Measurements from ENCODE around the gene KCNIP1. TPM values are rescaled to one million over a fixed set of nuclear protein-coding genes. Genes with fewer than 3 reads are reported as not detected.

Gene KCNIP1
- total and polyA plus RNA-seq, 2 of the 13 experiments (the other 11 are each of a cell fraction or from before 2014, with no cell fraction given), result not detected

- TF ChIP-seq ZNF788 (CRISPR knock-in tag; IDR thresholded peaks at IDR 0.05; ENCODE audit: borderline replicate concordance) (no peak), MZF1 (CRISPR knock-in tag; IDR thresholded peaks at IDR 0.05; ENCODE audit: borderline replicate concordance) (no peak), ATAD3A (CRISPR knock-in tag; IDR thresholded peaks at IDR 0.05) (no peak), ZNF556 (CRISPR knock-in tag; IDR thresholded peaks at IDR 0.05; ENCODE audit: borderline replicate concordance) (no peak), NFKBIZ (CRISPR knock-in tag; IDR thresholded peaks at IDR 0.05) (no peak), POLR2G (IDR thresholded peaks at IDR 0.05; ENCODE audit: low read depth, low read length) (no peak), BRD4 (CRISPR knock-in tag; IDR thresholded peaks at IDR 0.05) (no peak)
These were observed 267.7 kb downstream of the KCNIP1 start (continued) for GRCh38 chr5:170771496-170771895.

- in situ Hi-C loops (cut with HindIII; ENCODE audit: extremely low pct_ligation_motif_present, low pct_unique_long_range_greater_than_20kb) (no loop called here), intact Hi-C loops (cut with micrococcal nuclease; ENCODE audit: unreplicated experiment) (no loop called here)
- 19% methylated on average over 9 of the region's 12 CpGs for WGBS (ENCODE audit: low lambda C conversion rate)
- Histone ChIP-seq H3K9ac (ENCODE audit: insufficient read depth, low read depth, low read length) (no peak overlapping the region), H4K20me1 (ENCODE audit: insufficient read depth, low read length) (no peaks in the 10 kb centered on the region), H3K4me2 (ENCODE audit: low read depth, low read length) (no peak overlapping the region), H3K27ac (ENCODE audit: extremely low read length, insufficient read depth, low read length) (no peak overlapping the region), H3K9me3 (ENCODE audit: low read length) (no peaks in the 10 kb centered on the region), H3K4me3 (replicated peaks in 1 of 3; ENCODE audit: insufficient read depth in 1 of 3, low read depth in 2 of 3, low read length in 3 of 3) (no peak overlapping the region), H3K36me3 (replicated peaks in 1 of 2; ENCODE audit: control insufficient read depth in 1 of 2, insufficient read depth in 2 of 2, low read length in 2 of 2) (no peaks in the 10 kb centered on the region), H3K4me1 (ENCODE audit: insufficient read depth, low read length) (no peaks in the 10 kb centered on the region), H3K27me3 (ENCODE audit: control insufficient read depth in 1 of 2, insufficient read depth in 2 of 2, low read length in 2 of 2) (0 out of 5 replicates have a peak, but pooled peaks cover 0 to 11% of the 10 kb centered on the region in 2 experiments), H2AFZ (ENCODE audit: low read length) (no peak overlapping the region), H3K79me2 (ENCODE audit: insufficient read depth, low read length) (no peaks in the 10 kb centered on the region)
- CTCF ChIA-PET (ENCODE audit: low intra/inter-chr PET ratio, low total read pairs), result interaction anchor here (0.9 kb wide), 1 partner anchor 29 kb away, joined by 3 read pairs; no protein-coding TSS in a partner anchor
- DNase-seq (ENCODE audit: low spot score) (no peak), FAIRE-seq (no peak), ATAC-seq (no peak)
- POLR2A ChIA-PET, result no interaction called here
- no TSS peak for BruUV-seq (replicated peaks)
- TF ChIP-seq ZNF224 (CRISPR knock-in tag; IDR thresholded peaks at IDR 0.05) (no peak), BRD4 (CRISPR knock-in tag; IDR thresholded peaks at IDR 0.05) (no peak), ZNF501 (CRISPR knock-in tag; IDR thresholded peaks at IDR 0.05) (no peak), SP4 (CRISPR knock-in tag; IDR thresholded peaks at IDR 0.05) (no peak), SRF (IDR thresholded peaks at IDR 0.05; ENCODE audit: low read depth, low read length) (no peak), AHR (CRISPR knock-in tag; IDR thresholded peaks at IDR 0.05) (no peak), HMGXB4 (CRISPR knock-in tag; IDR thresholded peaks at IDR 0.05; ENCODE audit: borderline replicate concordance in 1 of 2, low read depth in 1 of 2) (no peak), ZNF782 (CRISPR knock-in tag; IDR thresholded peaks at IDR 0.05; ENCODE audit: borderline replicate concordance) (no peak), ZNF773 (CRISPR knock-in tag; IDR thresholded peaks at IDR 0.05; ENCODE audit: borderline replicate concordance) (no peak), ZNF737 (CRISPR knock-in tag; IDR thresholded peaks at IDR 0.05; ENCODE audit: borderline replicate concordance) (no peak)
- TF ChIP-seq, protein P1, sequence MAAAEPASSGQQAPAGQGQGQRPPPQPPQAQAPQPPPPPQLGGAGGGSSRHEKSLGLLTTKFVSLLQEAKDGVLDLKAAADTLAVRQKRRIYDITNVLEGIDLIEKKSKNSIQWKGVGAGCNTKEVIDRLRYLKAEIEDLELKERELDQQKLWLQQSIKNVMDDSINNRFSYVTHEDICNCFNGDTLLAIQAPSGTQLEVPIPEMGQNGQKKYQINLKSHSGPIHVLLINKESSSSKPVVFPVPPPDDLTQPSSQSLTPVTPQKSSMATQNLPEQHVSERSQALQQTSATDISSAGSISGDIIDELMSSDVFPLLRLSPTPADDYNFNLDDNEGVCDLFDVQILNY (CRISPR knock-in tag; conservative IDR thresholded peaks at IDR 0.05), result no peak
- TF ChIP-seq, protein P2, sequence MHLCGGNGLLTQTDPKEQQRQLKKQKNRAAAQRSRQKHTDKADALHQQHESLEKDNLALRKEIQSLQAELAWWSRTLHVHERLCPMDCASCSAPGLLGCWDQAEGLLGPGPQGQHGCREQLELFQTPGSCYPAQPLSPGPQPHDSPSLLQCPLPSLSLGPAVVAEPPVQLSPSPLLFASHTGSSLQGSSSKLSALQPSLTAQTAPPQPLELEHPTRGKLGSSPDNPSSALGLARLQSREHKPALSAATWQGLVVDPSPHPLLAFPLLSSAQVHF (CRISPR knock-in tag; IDR thresholded peaks at IDR 0.05), result no peak
These were observed 269.5 kb downstream of the KCNIP1 start for GRCh38 chr5:170773024-170773985.

Data from HepG2 (cell line).